Endometrium (tissue), 2 donors: ENCODE results near the gene SPESP1.
A peak's percentile ranks its signal among the peaks of the same experiment; 100 is the strongest.

Experiments
- FAIRE-seq: peaks from 2 replicates; lab custom pipeline; 2012; peaks lifted over from hg19 to GRCh38; lab: Jason Lieb, UNC
- donor health status: control.
- donor health status: control.

SPESP1 gene

GRCh38 chr15:68930268-68931022 lies at the start of gene SPESP1:
TSS of gene SPESP1 (plus strand) at chr15:68930525. CDS start at chr15:68930654, 129 bp downstream.
- FAIRE-seq = no peak

DNA sequence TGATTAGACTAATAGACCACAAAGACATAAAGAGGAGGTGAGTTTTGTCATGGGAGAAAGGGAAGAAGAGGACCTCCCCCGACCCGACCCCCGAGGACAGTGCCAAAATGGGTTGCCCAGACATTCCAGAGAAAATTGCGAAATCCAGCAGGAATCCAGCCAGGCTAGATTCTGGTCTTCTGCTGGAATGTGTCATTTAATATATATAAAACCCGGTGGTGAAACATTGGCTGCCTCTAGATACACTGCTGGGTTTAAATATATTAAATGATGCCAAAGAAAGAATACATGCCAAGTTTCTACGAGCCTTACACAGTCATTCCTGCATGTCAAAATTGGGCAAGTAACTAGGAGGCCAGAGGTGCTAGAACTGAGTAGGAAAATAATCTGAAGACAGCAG lies 45.3 kb upstream of the SPESP1 start:
- FAIRE-seq = no peak

- no peak for FAIRE-seq
Measured at GRCh38 chr15:68887120-68887519, 43.2 kb upstream of the SPESP1 start.

DNA sequence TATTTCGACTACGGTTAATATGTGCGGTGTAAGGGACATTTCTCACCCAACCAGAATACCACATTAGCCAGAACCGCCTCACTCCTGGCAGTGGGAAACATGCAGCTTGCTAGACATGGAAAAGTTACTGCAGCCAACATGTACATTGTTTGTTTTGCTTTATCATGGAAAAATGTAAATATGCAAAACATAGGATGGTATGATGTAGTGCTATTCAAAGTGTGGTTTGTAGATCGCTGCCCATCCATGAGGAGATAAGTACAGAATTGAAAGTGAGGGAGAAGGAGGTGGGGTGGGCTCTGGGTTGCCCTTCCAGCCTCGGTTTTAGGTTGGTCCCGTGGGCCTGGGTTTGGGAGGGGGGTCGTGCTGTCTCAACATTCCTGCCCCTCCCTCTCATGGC lies 42.5 kb upstream of the SPESP1 start:
- no peak for FAIRE-seq

- no peak for FAIRE-seq
Measured at GRCh38 chr15:68888419-68888818, 41.9 kb upstream of the SPESP1 start.

GRCh38 chr15:68894208-68894607 lies 36.1 kb upstream of the SPESP1 start:
- no peak for FAIRE-seq

GRCh38 chr15:68896178-68896577 lies 34.1 kb upstream of the SPESP1 start:
- no peak for FAIRE-seq

- no peak for FAIRE-seq
Measured at GRCh38 chr15:68897016-68897415, 33.3 kb upstream of the SPESP1 start.

GRCh38 chr15:68900027-68900426 lies 30.3 kb upstream of the SPESP1 start:
- FAIRE-seq = no peak

GRCh38 chr15:68907396-68907923 lies 22.9 kb upstream of the SPESP1 start:
- no peak for FAIRE-seq

DNA sequence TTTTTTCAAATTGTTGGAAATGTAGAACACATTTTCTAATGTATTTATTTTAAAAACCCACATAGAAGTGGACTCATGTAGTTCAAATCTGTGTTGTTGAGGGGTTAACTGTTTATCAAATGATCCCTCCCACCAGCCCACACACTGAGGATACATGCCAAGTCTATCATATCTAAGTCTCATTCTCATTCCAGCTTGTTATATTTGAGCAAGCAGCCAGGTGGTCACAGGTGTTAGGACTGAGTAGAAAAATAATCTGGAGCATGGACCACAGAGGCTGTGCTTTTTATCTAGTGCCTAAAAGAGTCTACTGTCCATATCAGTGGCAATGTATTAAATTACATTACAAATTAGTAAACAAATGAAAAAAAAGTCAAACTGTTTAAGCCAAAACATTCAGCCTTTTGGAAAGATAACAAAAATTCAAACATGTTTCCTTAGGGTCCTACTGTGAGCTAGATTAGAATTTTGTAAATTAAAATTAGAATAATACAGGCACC lies 20.7 kb upstream of the SPESP1 start:
- no peak for FAIRE-seq

DNA sequence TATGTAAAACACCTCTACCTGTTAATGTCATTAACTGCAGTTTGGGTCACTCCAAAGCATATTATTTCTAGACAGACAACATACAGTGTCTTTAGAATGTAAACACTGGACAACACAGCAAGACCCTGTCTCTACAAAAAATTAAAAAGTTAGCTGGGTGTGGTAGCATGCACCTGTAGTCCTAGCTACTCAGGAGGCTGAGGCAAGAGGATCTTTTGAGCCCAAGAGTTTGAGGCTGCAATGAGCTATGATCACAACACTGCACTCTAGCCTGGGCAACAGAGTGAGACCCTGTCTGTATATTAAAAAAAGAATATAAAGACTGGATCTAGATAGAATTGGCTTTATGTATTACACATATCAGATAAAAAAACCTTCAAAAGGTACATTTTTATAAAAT lies 20.0 kb upstream of the SPESP1 start:
- FAIRE-seq = no peak

DNA sequence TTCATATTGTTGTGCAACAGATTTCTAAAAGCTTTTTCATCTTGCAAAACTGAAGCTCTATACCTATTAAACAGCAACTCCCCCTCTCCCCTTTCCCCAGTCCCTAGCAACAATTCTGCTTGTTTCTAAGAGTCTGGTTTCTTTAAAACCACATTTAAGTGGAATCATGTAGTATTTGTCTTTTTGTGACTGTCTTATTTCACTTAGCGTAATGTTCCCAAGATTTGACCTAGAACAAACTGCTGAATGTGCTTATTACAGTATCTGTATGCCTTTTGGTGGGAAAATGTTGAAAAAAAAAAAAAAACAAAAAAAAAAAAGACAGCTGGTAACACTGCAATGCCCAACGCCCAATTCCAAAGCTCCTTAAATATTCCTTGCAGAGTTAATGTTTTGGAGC lies 19.5 kb upstream of the SPESP1 start:
- no peak for FAIRE-seq

GRCh38 chr15:68921926-68922325 lies 8.4 kb upstream of the SPESP1 start:
- FAIRE-seq = no peak

GRCh38 chr15:68924866-68925560 lies 5.3 kb upstream of the SPESP1 start:
- peak; percentile 55 for FAIRE-seq

- FAIRE-seq = no peak
Measured at GRCh38 chr15:68933001-68933400, 2.7 kb downstream of the SPESP1 start.

GRCh38 chr15:68934341-68934740 lies 4.0 kb downstream of the SPESP1 start:
- no peak for FAIRE-seq

DNA sequence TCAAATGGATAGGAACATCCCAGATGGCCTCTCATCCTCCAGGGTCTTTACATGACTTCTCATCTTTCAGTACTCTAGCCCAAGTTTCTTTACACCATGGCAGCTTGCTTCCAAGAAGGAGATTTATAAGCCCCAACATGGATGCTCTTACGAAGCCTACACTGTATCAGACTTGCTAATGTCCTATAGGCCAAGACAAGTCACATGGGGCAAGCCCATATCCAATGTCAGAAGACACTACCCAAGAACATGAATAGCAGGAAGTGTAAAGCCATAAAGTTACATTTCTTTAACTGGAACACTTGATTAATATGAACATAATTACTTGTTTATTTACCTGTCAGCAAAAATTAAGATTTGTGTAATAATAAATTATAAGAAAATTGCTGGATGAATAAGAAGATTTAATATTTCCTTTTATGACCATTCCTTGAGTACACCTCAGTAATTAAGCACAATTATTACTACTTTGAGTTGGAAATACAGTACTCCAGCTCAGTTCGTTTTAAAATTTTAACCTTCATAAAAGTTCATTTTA lies 5.1 kb downstream of the SPESP1 start:
- no peak for FAIRE-seq

- no peak for FAIRE-seq
Measured at GRCh38 chr15:68939501-68939900, 9.2 kb downstream of the SPESP1 start.

- no peak for FAIRE-seq
Measured at GRCh38 chr15:68951813-68952212, 21.5 kb downstream of the SPESP1 start.

DNA sequence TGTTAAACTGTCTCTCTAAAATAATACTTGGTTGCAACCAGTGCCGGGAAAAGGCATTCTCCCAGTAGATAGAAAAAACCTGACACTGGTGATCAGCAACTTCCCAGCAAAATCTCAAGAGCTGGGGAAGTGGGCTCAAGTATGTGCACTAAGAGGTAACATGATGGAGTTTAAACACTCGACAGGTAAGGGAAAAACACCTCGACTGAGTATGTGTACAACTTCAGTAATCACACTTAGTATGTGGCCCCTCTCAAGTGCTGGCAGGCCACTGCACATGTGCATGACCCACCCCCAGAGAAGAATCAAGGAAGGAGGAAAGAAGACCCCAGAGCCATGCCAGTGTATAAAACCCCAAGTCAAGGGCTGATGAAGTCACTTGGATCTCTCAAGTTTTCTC lies 27.4 kb downstream of the SPESP1 start:
- FAIRE-seq = no peak

DNA sequence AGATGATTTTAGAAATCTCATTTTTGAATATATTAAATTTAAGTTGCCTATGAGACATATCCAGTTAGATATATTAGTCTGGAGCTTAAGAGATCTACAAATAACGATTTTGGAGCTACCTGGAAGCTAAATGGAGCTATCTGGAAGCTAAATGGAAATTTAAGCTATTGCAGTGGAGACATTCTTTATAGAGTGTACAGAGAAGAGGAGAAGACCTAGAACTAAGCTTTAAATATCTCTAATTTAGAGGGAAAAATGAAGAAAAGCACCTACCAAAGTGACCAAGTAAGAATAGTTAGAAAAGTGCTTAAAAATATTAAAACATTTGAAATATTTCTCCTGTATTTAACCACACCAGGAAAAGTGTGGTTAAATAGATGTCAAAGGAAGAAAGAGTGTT lies 28.3 kb downstream of the SPESP1 start:
- no peak for FAIRE-seq

DNA sequence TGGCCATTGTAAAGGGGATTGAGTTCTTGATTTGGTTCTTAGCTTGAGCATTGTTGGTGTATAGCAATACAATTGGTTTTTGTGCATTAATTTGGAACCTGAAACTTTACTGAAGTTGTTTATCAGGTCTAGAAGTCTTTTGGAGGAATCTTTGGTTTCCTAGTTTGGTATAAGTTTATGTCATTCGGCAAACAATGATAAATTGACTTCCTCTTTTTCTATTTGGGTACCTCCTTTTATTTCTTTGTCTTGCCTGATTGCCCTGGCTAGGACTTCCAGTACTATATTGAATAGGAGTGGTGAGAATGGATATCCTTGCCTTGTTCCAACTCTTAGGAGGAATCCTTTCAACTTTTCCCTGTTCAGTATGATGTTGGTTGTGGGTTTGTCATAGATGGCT lies 32.1 kb downstream of the SPESP1 start:
- FAIRE-seq = no peak
